Fibroblast of lung (primary cell): Measurements from ENCODE around the gene SMOC2. TPM values are rescaled to one million over a fixed set of nuclear protein-coding genes. Genes with fewer than 3 reads are reported as not detected.

Experiments used
- DNase-seq, 2 donors: peaks; one replicate each; pipeline versions ENCODE4 v3.0.0 to v3.0.0-alpha.2; 2010; ENCODE audit warnings: low read depth in 2 of 2
- H2AFZ ChIP-seq: 2 replicates; pipeline ENCODE4 v1.5.1; 2012; ENCODE audit warnings: low read length, control low read depth, inconsistent platforms
- H3K27ac ChIP-seq: 2 replicates; pipeline ENCODE4 v1.5.1; 2011; ENCODE audit warnings: low read length, control low read depth; ENCODE audit not compliant: insufficient read depth
- H3K27me3 ChIP-seq: 2 replicates; pipeline ENCODE4 v1.5.1; 2011; ENCODE audit warnings: mild to moderate bottlenecking, low read length; ENCODE audit not compliant: control insufficient read depth, insufficient read depth
- H3K36me3 ChIP-seq: 2 replicates; pipeline ENCODE4 v1.5.1; 2011; ENCODE audit warnings: low read length; ENCODE audit not compliant: control insufficient read depth, insufficient read depth
- H3K4me1 ChIP-seq: 2 replicates; pipeline ENCODE4 v1.5.1; 2011; ENCODE audit warnings: low read length; ENCODE audit not compliant: control insufficient read depth, insufficient read depth; ENCODE audit errors: extremely low read depth
- H3K4me2 ChIP-seq: 2 replicates; pipeline ENCODE4 v1.5.1; 2011; ENCODE audit warnings: low read length, control low read depth; ENCODE audit not compliant: insufficient read depth; ENCODE audit errors: extremely low read depth
- H3K4me3 ChIP-seq, 4 experiments: fragments of 200-600 bp in 1 of 4; sonication (generic) in 1 of 4; replicated peaks in 1 of 4; 2 replicates each; pipeline ENCODE4 v1.5.1; 2011 to 2016; ENCODE audit warnings: low read length in 4 of 4, low read depth in 3 of 4, mild to moderate bottlenecking in 3 of 4, control low read depth in 2 of 4, inconsistent platforms in 1 of 4, mixed read lengths in 1 of 4; ENCODE audit not compliant: insufficient read depth in 1 of 4; ENCODE audit errors: control extremely low read depth in 1 of 4
- H3K79me2 ChIP-seq: 2 replicates; pipeline ENCODE4 v1.5.1; 2012; ENCODE audit warnings: mild to moderate bottlenecking, low read length, inconsistent platforms; ENCODE audit not compliant: control insufficient read depth, insufficient read depth
- H3K9ac ChIP-seq: 2 replicates; pipeline ENCODE4 v1.5.1; 2011; ENCODE audit warnings: mild to moderate bottlenecking, low read length, control low read depth; ENCODE audit not compliant: insufficient read depth
- H3K9me3 ChIP-seq: 2 replicates; pipeline ENCODE4 v1.5.1; 2012; ENCODE audit warnings: low read depth, low read length; ENCODE audit not compliant: control insufficient read depth, insufficient read depth
- H4K20me1 ChIP-seq: 2 replicates; pipeline ENCODE4 v1.5.1; 2011; ENCODE audit warnings: low read length; ENCODE audit not compliant: control insufficient read depth, insufficient read depth; ENCODE audit errors: extremely low read depth
- CTCF ChIP-seq, 2 donors: IDR thresholded peaks in 1 of 2; conservative IDR thresholded peaks in 1 of 2; 1 replicate in 1 of 2; 2 replicates in 1 of 2; pipeline ENCODE4 v1.5.1; 2011 to 2012; ENCODE audit warnings: low read length in 2 of 2, control low read depth in 1 of 2, inconsistent platforms in 1 of 2, low read depth in 1 of 2, mild to moderate bottlenecking in 1 of 2
- EZH2 ChIP-seq: IDR thresholded peaks from 2 replicates; pipeline ENCODE4 v1.5.1; 2012; ENCODE audit warnings: low read length, control low read depth, mild to moderate bottlenecking; ENCODE audit errors: missing control alignments
- polyA plus RNA-seq, 2 donors: library from polyadenylated mRNA; depleted of rRNA in 1 of 2; stranded (reverse) in 1 of 2; unstranded in 1 of 2; fragments of >200 nt; gene quantifications; 2 replicates each; pipeline ENCODE4 v1.2.1, GENCODE V29; 2011 to 2012; ENCODE audit warnings: missing spikeins in 1 of 2
- total RNA-seq: library from RNA; depleted of rRNA; stranded (reverse); fragments of >200 nt; gene quantifications from 2 replicates; pipeline ENCODE4 v1.2.1, GENCODE V29; 2014

Gene SMOC2
- total and polyA plus RNA-seq, 2 donors (not counting 1 experiment from before 2014, with no cell fraction given): not detected

- Histone ChIP-seq H2AFZ (no peak overlapping the region), H3K9me3 (no peaks in the 10 kb centered on the region), H3K4me3 (no peak overlapping the region), H3K9ac (no peak overlapping the region), H3K27ac (no peak overlapping the region), H3K4me2 (no peak overlapping the region), H3K79me2 (no peaks in the 10 kb centered on the region), H3K4me1 (no peaks in the 10 kb centered on the region), H3K27me3 (no peaks in the 10 kb centered on the region), H4K20me1 (no peaks in the 10 kb centered on the region), H3K36me3 (no peaks in the 10 kb centered on the region)
- DNase-seq: no peak
- TF ChIP-seq CTCF (conservative IDR thresholded peaks at IDR 0.05 in 1 of 2, IDR thresholded peaks at IDR 0.05 in 1 of 2; ENCODE audit: low read depth in 1 of 2, low read length in 2 of 2) (no peak), EZH2 (no peak)
Observed at GRCh38 chr6:168412456-168412855, 28.5 kb upstream of the SMOC2 start.

- Histone ChIP-seq H3K4me3 (no peak overlapping the region), H3K9ac (no peak overlapping the region), H2AFZ (no peak overlapping the region), H3K79me2 (no peaks in the 10 kb centered on the region), H3K36me3 (no peaks in the 10 kb centered on the region), H3K9me3 (no peaks in the 10 kb centered on the region), H4K20me1 (no peaks in the 10 kb centered on the region), H3K4me2 (no peak overlapping the region), H3K27ac (no peak overlapping the region), H3K4me1 (no peaks in the 10 kb centered on the region), H3K27me3 (no peaks in the 10 kb centered on the region)
- TF ChIP-seq EZH2: no peak
- TF ChIP-seq CTCF (conservative IDR thresholded peaks at IDR 0.05 in 1 of 2, IDR thresholded peaks at IDR 0.05 in 1 of 2; ENCODE audit: low read depth in 1 of 2, low read length in 2 of 2): no peak
- no peak for DNase-seq
Observed at GRCh38 chr6:168413018-168413720, 27.8 kb upstream of the SMOC2 start.

GRCh38 chr6:168413856-168414255, 27.1 kb upstream of the SMOC2 start:
- no peak for TF ChIP-seq EZH2
- TF ChIP-seq CTCF (conservative IDR thresholded peaks at IDR 0.05 in 1 of 2, IDR thresholded peaks at IDR 0.05 in 1 of 2; ENCODE audit: low read depth in 1 of 2, low read length in 2 of 2): no peak
- no peak overlapping the region for H3K9ac ChIP-seq
- no peak overlapping the region for H3K27ac ChIP-seq
- H3K4me3 ChIP-seq: no peak overlapping the region
- no peaks in the 10 kb centered on the region for H3K79me2 ChIP-seq
- H3K27me3 ChIP-seq: no peaks in the 10 kb centered on the region
- H3K9me3 ChIP-seq: no peaks in the 10 kb centered on the region
- no peaks in the 10 kb centered on the region for H3K36me3 ChIP-seq
- H3K4me1 ChIP-seq: no peaks in the 10 kb centered on the region
- DNase-seq: no peak
- no peak overlapping the region for H3K4me2 ChIP-seq
- H2AFZ ChIP-seq: no peak overlapping the region
- H4K20me1 ChIP-seq: no peaks in the 10 kb centered on the region
